ENCODE results near the gene OR2T34. TPM values are rescaled to one million over a fixed set of nuclear protein-coding genes. Genes with fewer than 3 reads are reported as not detected.

Gene OR2T34
- total RNA-seq, 4 donors from 2014 or later, result not detected

Small RNA genes lying within 50 kb of the gene (small RNA-seq; reads per million reads assigned to genes)
- not detected for gene RF00019

Other genes with a start within 250 kb of the OR2T34 start
- not detected for gene OR14C36, start 226.0 kb downstream of the OR2T34 start, total RNA-seq
- not detected for gene OR2T4, start 213.1 kb downstream of the OR2T34 start, total RNA-seq
- gene OR2T6, start 199.0 kb downstream of the OR2T34 start, total RNA-seq, result not detected
- not detected for gene OR2T1, start 171.7 kb downstream of the OR2T34 start, total RNA-seq
- gene OR2T2, start 129.1 kb downstream of the OR2T34 start, total RNA-seq, result not detected
- not detected for gene OR2T3, start 101.4 kb downstream of the OR2T34 start, total RNA-seq
- gene OR2T5, start 86.2 kb downstream of the OR2T34 start, total RNA-seq, result not detected
- gene OR2G6, start 66.7 kb downstream of the OR2T34 start, total RNA-seq, result not detected
- gene OR2T29, start 12.0 kb downstream of the OR2T34 start, total RNA-seq, result not detected
- not detected for gene OR2T10, start 22.9 kb upstream of the OR2T34 start, total RNA-seq
- gene OR2T11, start 60.3 kb upstream of the OR2T34 start, total RNA-seq, result not detected
- gene OR2T35, start 70.5 kb upstream of the OR2T34 start, total RNA-seq, result not detected
- gene OR2T27, start 80.8 kb upstream of the OR2T34 start, total RNA-seq, result not detected
- gene OR14I1, start 128.0 kb upstream of the OR2T34 start, total RNA-seq, result not detected
- not detected for gene LYPD8, start 181.0 kb upstream of the OR2T34 start, total RNA-seq

Measured in omental fat pad (tissue), 4 donors.